ENCODE data around the gene RASGRP2. TPM values are rescaled to one million over a fixed set of nuclear protein-coding genes. Genes with fewer than 3 reads are reported as not detected.
A peak's percentile ranks its signal among the peaks of the same experiment; 100 is the strongest.

RASGRP2 gene
- polyA plus RNA-seq, 1 donor (not counting 4 experiments of a cell fraction or from before 2014, with no cell fraction given), result 0.49 TPM

DNA sequence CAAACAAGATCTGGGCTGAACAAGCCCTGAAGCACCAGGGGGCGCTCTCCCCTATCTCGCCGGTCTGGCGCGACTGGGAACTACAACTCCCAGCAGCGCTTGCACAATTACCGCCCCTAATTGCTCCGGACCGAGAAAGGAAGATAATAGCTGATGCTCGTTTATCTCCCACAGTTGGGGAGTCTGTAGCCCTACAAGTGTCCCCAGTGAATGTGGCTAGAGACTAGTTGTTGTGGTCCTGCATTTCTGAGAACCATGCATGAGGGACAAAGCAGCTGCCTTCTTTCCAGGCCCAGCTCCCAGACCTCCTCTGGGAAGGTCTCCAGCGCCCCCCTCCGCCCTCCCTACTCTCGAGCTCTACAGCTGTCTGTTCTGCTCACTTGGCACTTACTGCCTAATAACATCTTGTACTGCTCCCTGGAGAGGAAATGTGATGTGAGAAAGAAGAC is 55.4 kb downstream of the RASGRP2 start:
- Histone ChIP-seq H2AFZ (ENCODE audit: control insufficient read depth, low read length) (peak overlapping the region; percentile 84), H3K4me2 (ENCODE audit: control insufficient read depth, extremely low read depth, insufficient read depth, low read depth, low read length) (peak overlapping the region; percentile 81), H3K79me2 (ENCODE audit: control insufficient read depth, insufficient read depth, low read length) (no peaks in the 10 kb centered on the region), H3K27me3 (ENCODE audit: control insufficient read depth, extremely low read depth, insufficient read depth, low read length) (peaks cover 20% of the 10 kb centered on the region), H4K20me1 (ENCODE audit: control insufficient read depth, extremely low read depth, insufficient read depth, low read length) (no peaks in the 10 kb centered on the region), H3K36me3 (ENCODE audit: control insufficient read depth in 2 of 2, extremely low read depth in 1 of 2, insufficient read depth in 2 of 2, low read length in 2 of 2) (no peaks in the 10 kb centered on the region), H3K9ac (ENCODE audit: control insufficient read depth, extremely low read depth, insufficient read depth, low read length) (no peak overlapping the region), H3K4me1 (ENCODE audit: control insufficient read depth, extremely low read depth, insufficient read depth, low read length) (peaks cover 21% of the 10 kb centered on the region), H3K27ac (ENCODE audit: control insufficient read depth, insufficient read depth, low read length) (no peak overlapping the region), H3K9me1 (ENCODE audit: control insufficient read depth, extremely low read depth, insufficient read depth, low read length) (peaks cover 2% of the 10 kb centered on the region), H3K9me3 (ENCODE audit: control insufficient read depth, low read depth, low read length) (no peaks in the 10 kb centered on the region), H3K4me3 (ENCODE audit: control insufficient read depth in 2 of 3, extremely low read depth in 1 of 3, insufficient read depth in 2 of 3, low read depth in 1 of 3, low read length in 3 of 3) (peak overlapping the region in 2 of 3 experiments; percentile 12 to 64)
- FAIRE-seq, result peak; percentile 75
- dilution Hi-C loops (cut with MboI; ENCODE audit: extremely low pct_ligation_motif_present, low sequenced_read_pairs), result no loop called here
- DNase-seq (ENCODE audit: low read depth, low spot score), result no peak
- TF ChIP-seq EZH2 (IDR thresholded peaks at IDR 0.05; ENCODE audit: low read length), result no peak
- TF ChIP-seq, protein P1, sequence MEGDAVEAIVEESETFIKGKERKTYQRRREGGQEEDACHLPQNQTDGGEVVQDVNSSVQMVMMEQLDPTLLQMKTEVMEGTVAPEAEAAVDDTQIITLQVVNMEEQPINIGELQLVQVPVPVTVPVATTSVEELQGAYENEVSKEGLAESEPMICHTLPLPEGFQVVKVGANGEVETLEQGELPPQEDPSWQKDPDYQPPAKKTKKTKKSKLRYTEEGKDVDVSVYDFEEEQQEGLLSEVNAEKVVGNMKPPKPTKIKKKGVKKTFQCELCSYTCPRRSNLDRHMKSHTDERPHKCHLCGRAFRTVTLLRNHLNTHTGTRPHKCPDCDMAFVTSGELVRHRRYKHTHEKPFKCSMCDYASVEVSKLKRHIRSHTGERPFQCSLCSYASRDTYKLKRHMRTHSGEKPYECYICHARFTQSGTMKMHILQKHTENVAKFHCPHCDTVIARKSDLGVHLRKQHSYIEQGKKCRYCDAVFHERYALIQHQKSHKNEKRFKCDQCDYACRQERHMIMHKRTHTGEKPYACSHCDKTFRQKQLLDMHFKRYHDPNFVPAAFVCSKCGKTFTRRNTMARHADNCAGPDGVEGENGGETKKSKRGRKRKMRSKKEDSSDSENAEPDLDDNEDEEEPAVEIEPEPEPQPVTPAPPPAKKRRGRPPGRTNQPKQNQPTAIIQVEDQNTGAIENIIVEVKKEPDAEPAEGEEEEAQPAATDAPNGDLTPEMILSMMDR (optimal IDR thresholded peaks at IDR 0.05 in 1 of 3, IDR thresholded peaks at IDR 0.05 in 1 of 3, conservative IDR thresholded peaks at IDR 0.05 in 1 of 3; ENCODE audit: extremely low read depth in 1 of 3, insufficient read depth in 2 of 3, low read length in 3 of 3), result peak; percentile 82 to 95 (median 87)

DNA sequence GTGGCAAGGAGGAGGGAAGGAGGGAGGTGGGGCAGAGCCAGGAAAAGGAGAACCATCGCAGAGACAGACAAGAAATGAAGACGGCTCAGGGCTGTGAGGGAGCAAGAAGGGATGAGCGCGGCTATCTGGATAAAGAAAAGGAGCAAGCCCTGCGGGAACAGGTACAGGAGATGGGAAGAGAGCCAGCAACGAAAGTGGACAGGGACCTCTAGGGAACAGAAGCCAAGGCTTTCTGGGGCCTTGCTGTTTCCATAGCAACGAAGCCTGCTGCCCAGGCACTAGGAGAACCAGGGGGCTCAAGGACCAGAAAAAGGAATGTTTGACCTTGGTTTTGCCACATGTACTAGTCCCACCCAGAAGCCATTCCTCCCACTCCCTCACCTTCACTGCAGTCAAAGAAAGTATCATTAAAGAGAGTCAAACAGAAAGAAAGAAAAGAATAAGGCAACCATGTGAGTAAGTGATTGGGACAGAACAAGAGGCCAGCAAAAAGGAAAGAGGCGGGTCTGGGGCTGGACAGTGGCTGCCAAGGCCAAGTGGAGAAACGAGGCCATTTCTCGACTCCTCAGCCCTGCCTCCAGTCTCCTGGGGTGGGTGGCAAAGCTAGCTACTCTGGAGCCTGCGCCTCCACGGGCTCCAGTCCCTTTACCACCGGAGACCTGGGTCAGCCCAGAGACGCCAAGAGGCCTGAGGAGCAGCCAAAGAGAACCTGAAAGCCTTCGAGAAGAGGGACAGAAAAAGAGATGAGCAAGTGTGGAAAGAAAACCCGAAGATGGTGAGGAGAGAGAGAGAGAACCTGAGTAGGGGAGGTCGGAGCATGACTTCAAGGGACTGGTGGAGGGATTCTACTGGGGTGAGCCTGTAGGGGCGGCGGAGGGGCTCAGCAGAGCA is 56.1 kb downstream of the RASGRP2 start:
- no peak overlapping the region for H3K9ac ChIP-seq (ENCODE audit: control insufficient read depth, extremely low read depth, insufficient read depth, low read length)
- H2AFZ ChIP-seq (ENCODE audit: control insufficient read depth, low read length), result no peak overlapping the region
- DNase-seq (ENCODE audit: low read depth, low spot score) (no peak), FAIRE-seq (no peak)
- no peaks in the 10 kb centered on the region for H3K9me3 ChIP-seq (ENCODE audit: control insufficient read depth, low read depth, low read length)
- H3K27me3 ChIP-seq (ENCODE audit: control insufficient read depth, extremely low read depth, insufficient read depth, low read length), result peaks cover 13% of the 10 kb centered on the region
- TF ChIP-seq, protein P1 (optimal IDR thresholded peaks at IDR 0.05 in 1 of 3, IDR thresholded peaks at IDR 0.05 in 1 of 3, conservative IDR thresholded peaks at IDR 0.05 in 1 of 3; ENCODE audit: extremely low read depth in 1 of 3, insufficient read depth in 2 of 3, low read length in 3 of 3), result no peak
- no peak for TF ChIP-seq EZH2 (IDR thresholded peaks at IDR 0.05; ENCODE audit: low read length)
- no peak overlapping the region for H3K4me3 ChIP-seq (ENCODE audit: control insufficient read depth in 2 of 3, extremely low read depth in 1 of 3, insufficient read depth in 2 of 3, low read depth in 1 of 3, low read length in 3 of 3)
- H4K20me1 ChIP-seq (ENCODE audit: control insufficient read depth, extremely low read depth, insufficient read depth, low read length), result no peaks in the 10 kb centered on the region
- peak overlapping the region; percentile 81 for H3K4me2 ChIP-seq (ENCODE audit: control insufficient read depth, extremely low read depth, insufficient read depth, low read depth, low read length)
- dilution Hi-C loops (cut with MboI; ENCODE audit: extremely low pct_ligation_motif_present, low sequenced_read_pairs), result no loop called here
- H3K27ac ChIP-seq (ENCODE audit: control insufficient read depth, insufficient read depth, low read length), result no peak overlapping the region
- no peaks in the 10 kb centered on the region for H3K36me3 ChIP-seq (ENCODE audit: control insufficient read depth in 2 of 2, extremely low read depth in 1 of 2, insufficient read depth in 2 of 2, low read length in 2 of 2)
- peaks cover 2% of the 10 kb centered on the region for H3K9me1 ChIP-seq (ENCODE audit: control insufficient read depth, extremely low read depth, insufficient read depth, low read length)
- no peaks in the 10 kb centered on the region for H3K79me2 ChIP-seq (ENCODE audit: control insufficient read depth, insufficient read depth, low read length)
- H3K4me1 ChIP-seq (ENCODE audit: control insufficient read depth, extremely low read depth, insufficient read depth, low read length), result peaks cover 21% of the 10 kb centered on the region

Measured in keratinocyte (primary cell).